Activated CD4-positive, alpha-beta T cell treated with anti-CD3 and anti-CD28 coated beads for 36 hours (primary cell): Measurements from ENCODE around the gene SUV39H2. TPM values are rescaled to one million over a fixed set of nuclear protein-coding genes. Genes with fewer than 3 reads are reported as not detected.
A peak's percentile ranks its signal among the peaks of the same experiment; 100 is the strongest.
"Not testable (repeated sequence)": the region's sequence is repeated elsewhere in the genome, so short reads cannot be mapped to it uniquely, and the experiment has no call there.

ENCODE experiments used
- ATAC-seq: fragments of 200-7000 bp; cut with Tn5 transposase; one replicate; pipeline ENCODE4 v1.10.0; 2021; ENCODE audit warnings: mild to moderate bottlenecking, moderate library complexity
- CTCF ChIA-PET: fragments of 350-600 bp; sonication (Branson Sonifier 250); formaldehyde crosslinking; loops from one replicate; lab custom pipeline; 2021; ENCODE audit warnings: antibody characterized with exemption; lab: Charles Lee
- POLR2A ChIA-PET: fragments of 350-600 bp; sonication (Branson Sonifier 250); formaldehyde crosslinking; loops from one replicate; lab custom pipeline; 2021; ENCODE audit warnings: antibody characterized with exemption, inconsistent platforms; lab: Charles Lee
- DNase-seq: peaks from one replicate; pipeline ENCODE4 v3.0.0-alpha.2; 2020
- H3K27ac Mint-ChIP-seq: one replicate; pipeline ENCODE4 v1.8.0; 2021; ENCODE audit warnings: mixed read lengths
- H3K27me3 Mint-ChIP-seq: one replicate; pipeline ENCODE4 v1.8.0; 2021; ENCODE audit warnings: mixed read lengths
- H3K36me3 Mint-ChIP-seq: one replicate; pipeline ENCODE4 v1.8.0; 2021; ENCODE audit warnings: low read depth, mixed read lengths
- H3K4me1 Mint-ChIP-seq: one replicate; pipeline ENCODE4 v1.8.0; 2021; ENCODE audit warnings: mixed read lengths
- H3K4me3 Mint-ChIP-seq: one replicate; pipeline ENCODE4 v1.8.0; 2021; ENCODE audit warnings: mild to moderate bottlenecking, moderate library complexity, mixed read lengths
- H3K9me3 Mint-ChIP-seq: one replicate; pipeline ENCODE4 v1.8.0; 2021; ENCODE audit warnings: low read depth, mixed read lengths
- intact Hi-C, 2 experiments: fragments of 100-400 bp; cut with DNase I in 1 of 2; cut with micrococcal nuclease in 1 of 2; formaldehyde crosslinking; loops; one replicate each; pipeline versions ENCODE4 v1.14.2 to v1.15.1; 2022 to 2024; cut with DNase I, micrococcal nuclease
- total RNA-seq, 2 experiments: library from RNA; stranded (reverse); gene quantifications; one replicate each; pipeline ENCODE4 v1.2.3, GENCODE V29; 2021

Gene SUV39H2
- total RNA-seq, 2 experiments from 2014 or later, result 42.9 to 51.5 TPM

DNA sequence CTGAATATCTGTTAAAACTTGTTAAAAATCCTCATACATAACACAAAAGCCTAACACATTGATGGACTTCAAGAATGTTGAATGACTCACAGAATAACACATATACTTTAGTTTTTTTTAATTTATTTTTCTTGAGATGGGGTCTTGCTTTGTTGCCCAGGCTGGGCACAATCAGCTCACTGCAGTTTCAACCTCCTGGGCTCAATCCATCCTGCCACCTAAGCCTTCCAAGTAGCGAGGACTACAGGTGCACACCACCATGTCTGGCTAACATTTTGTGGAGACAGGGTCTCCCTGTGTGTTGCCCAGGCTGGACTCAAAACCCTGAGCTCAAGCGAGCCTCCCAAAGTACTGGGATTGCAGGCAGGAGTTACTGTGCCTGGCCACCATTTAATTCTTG, 28.1 kb downstream of the SUV39H2 start:
- no peaks in the 10 kb centered on the region for H3K27me3 Mint-ChIP-seq
- peaks cover 17% of the 10 kb centered on the region for H3K4me1 Mint-ChIP-seq
- DNase-seq, result no peak
- CTCF ChIA-PET, result no interaction called here
- POLR2A ChIA-PET, result no interaction called here
- H3K27ac Mint-ChIP-seq, result no peak overlapping the region
- H3K4me3 Mint-ChIP-seq, result no peak overlapping the region
- intact Hi-C loops, result no loop called here
- peaks cover 6% of the 10 kb centered on the region for H3K9me3 Mint-ChIP-seq
- no peak for ATAC-seq
- H3K36me3 Mint-ChIP-seq, result peaks cover 65% of the 10 kb centered on the region

DNA sequence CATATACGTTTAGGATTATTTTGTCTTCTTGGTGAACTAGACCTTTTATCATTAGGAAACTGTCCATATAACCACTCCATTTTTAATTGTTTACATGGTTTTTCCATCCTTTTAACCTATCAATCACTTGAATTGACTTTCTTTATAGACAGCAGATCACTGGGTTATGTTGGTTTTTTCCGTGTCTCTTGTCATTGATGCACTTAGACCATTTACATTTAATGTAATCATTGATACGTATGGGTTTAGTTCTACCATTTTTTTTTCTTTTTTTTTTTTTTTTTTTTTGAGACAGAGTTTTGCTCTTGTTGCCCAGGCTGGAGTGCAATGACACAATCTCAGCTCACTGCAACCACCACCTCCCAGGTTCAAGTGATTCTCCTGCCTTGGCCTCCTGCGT, 28.9 kb downstream of the SUV39H2 start:
- intact Hi-C loops, H3K9me3 Mint-ChIP-seq, POLR2A ChIA-PET, DNase-seq, CTCF ChIA-PET, H3K27me3 Mint-ChIP-seq, ATAC-seq, H3K4me3 Mint-ChIP-seq, H3K27ac Mint-ChIP-seq: not testable (repeated sequence)
- H3K4me1 Mint-ChIP-seq, result peaks cover 17% of the 10 kb centered on the region
- peaks cover 70% of the 10 kb centered on the region for H3K36me3 Mint-ChIP-seq

DNA sequence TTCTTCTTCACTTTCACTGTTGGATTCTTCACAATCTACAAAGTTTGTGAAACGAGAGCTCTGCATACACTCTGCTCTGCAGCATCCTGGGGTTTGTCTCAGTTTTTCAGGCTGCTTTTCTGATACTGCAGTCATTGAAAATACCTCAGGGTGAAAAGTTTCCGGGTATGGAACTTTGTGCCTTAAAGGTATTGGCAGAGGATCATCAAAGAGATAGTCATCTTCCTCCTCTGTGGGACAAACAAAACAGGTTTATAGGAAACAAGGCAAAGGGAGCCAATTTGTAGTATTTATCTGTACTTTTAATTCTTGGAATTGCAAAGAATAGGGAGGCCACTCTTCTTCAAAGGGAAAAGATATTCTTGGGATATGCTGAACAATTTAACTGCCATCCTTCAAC, 30.4 kb downstream of the SUV39H2 start:
- no peak overlapping the region for H3K4me3 Mint-ChIP-seq
- peaks cover 6% of the 10 kb centered on the region for H3K9me3 Mint-ChIP-seq
- no peak overlapping the region for H3K27ac Mint-ChIP-seq
- peaks cover 17% of the 10 kb centered on the region for H3K4me1 Mint-ChIP-seq
- CTCF ChIA-PET, result interaction anchor here (0.9 to 1.8 kb wide), 2 partner anchors 27 to 41 kb away, joined by 3 to 5 read pairs; no protein-coding TSS in a partner anchor
- no peaks in the 10 kb centered on the region for H3K27me3 Mint-ChIP-seq
- peaks cover 80% of the 10 kb centered on the region for H3K36me3 Mint-ChIP-seq
- no peak for ATAC-seq
- intact Hi-C loops, result no loop called here
- DNase-seq, result no peak
- POLR2A ChIA-PET, result no interaction called here

DNA sequence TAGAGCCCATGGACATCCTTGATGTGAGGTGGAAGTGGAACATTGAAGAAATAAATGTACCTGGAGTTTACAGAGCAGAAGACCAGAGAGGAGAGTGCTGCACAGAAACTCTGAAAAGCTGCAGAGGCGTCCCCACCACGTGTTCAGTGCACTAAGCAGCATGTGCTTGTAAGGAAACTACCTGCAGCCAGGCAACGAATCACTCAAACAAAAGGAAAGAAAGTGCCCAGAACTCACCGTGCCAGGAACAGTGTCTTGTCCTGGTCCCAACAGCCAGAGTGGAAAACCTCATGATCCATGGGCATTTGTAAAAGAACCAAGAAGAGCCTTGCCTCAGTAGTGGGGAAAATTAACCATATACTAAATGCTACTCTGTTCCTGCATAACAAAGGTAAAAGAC, 32.3 kb downstream of the SUV39H2 start:
- ATAC-seq, result no peak
- intact Hi-C loops, result no loop called here

DNA sequence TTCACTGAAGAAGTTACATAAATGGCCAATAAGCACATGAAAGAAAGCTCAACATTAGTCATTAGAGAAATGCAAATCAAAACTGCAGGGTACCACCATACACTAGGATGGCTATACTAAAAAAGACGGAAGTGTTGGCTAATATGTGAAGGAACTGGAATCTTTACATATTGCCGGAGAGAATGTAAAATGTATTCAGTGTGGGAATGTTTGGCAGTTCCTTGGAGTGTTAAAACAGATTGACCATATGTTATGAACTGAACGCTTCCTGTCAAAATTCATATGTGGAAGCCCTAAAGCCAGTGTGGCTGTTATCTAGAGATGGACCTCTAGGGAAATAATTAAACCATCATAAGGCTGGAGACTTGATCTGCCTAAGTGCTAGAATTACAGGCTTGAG, 33.1 kb downstream of the SUV39H2 start:
- DNase-seq, result no peak
- peaks cover 24% of the 10 kb centered on the region for H3K4me1 Mint-ChIP-seq
- ChIA-PET CTCF (no interaction called here), POLR2A (no interaction called here)
- no peaks in the 10 kb centered on the region for H3K27me3 Mint-ChIP-seq
- no peak overlapping the region for H3K27ac Mint-ChIP-seq
- no peak for ATAC-seq
- no peak overlapping the region for H3K4me3 Mint-ChIP-seq
- intact Hi-C loops, result no loop called here
- H3K9me3 Mint-ChIP-seq, result peaks cover 12% of the 10 kb centered on the region
- peaks cover 88% of the 10 kb centered on the region for H3K36me3 Mint-ChIP-seq

More for the DNA sequence above, 32.3 kb downstream of the SUV39H2 start:
- Mint-ChIP-seq H3K27me3 (no peaks in the 10 kb centered on the region), H3K4me3 (no peak overlapping the region), H3K27ac (peak overlapping the region; percentile 28), H3K36me3 (peaks cover 84% of the 10 kb centered on the region), H3K4me1 (peaks cover 23% of the 10 kb centered on the region), H3K9me3 (peaks cover 8% of the 10 kb centered on the region)
- CTCF ChIA-PET, result interaction anchor here (0.7 to 1.0 kb wide), 2 partner anchors 15 to 37 kb away, joined by 3 read pairs; no protein-coding TSS in a partner anchor
- no peak for DNase-seq
- POLR2A ChIA-PET, result no interaction called here

DNA sequence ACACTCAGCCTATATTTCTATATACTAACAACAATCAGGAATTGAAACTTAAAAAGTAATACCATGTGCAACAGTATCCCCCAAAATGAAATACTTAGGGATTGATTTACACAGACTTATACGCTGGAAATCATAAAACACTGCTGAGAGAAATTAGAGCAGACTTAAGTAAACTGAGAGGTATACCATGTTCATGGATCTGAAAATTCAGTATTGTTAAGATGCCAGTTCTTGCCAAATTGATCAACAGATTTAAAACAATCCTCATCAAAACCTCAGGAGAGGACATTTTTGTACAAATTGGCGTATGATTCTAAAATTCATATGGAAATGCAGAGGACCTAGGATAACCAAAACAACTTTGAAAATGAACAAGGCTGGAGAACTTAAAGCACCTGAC, 37.9 kb downstream of the SUV39H2 start:
- peaks cover 89% of the 10 kb centered on the region for H3K36me3 Mint-ChIP-seq
- no peak for ATAC-seq

DNA sequence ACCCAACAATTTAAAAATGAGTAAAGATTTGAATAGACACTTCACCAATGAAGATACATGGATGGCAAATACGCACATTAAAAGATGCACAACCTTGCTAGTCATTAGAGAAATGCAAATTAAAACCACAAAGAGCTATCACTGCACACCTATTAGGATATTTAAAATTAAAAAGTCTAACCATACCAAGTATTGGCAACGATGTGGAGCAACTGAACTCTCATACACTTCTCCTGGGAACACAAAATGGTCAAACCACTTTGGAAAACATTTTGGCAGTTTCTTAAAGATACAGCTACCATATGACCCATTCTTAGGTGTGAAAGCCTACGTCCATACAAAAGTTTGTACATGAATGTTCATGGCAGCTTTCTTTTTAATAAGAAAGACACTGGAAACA, 39.2 kb downstream of the SUV39H2 start:
- ChIA-PET POLR2A (interaction anchor here (0.6 kb wide), 2 partner anchors 90 to 187 kb away, joined by 4 to 5 read pairs; no protein-coding TSS in a partner anchor), CTCF (interaction anchor here (0.6 to 1.3 kb wide), 3 partner anchors 12 to 133 kb away, joined by 4 read pairs; no protein-coding TSS in a partner anchor)
- H3K4me3 Mint-ChIP-seq, result no peak overlapping the region
- no peak for ATAC-seq
- intact Hi-C loops, result no loop called here
- H3K9me3 Mint-ChIP-seq, result peaks cover 13% of the 10 kb centered on the region
- peaks cover 14% of the 10 kb centered on the region for H3K4me1 Mint-ChIP-seq
- no peak for DNase-seq
- H3K27me3 Mint-ChIP-seq, result no peaks in the 10 kb centered on the region
- peaks cover 92% of the 10 kb centered on the region for H3K36me3 Mint-ChIP-seq
- H3K27ac Mint-ChIP-seq, result no peak overlapping the region

More for the DNA sequence above, 37.9 kb downstream of the SUV39H2 start:
- ChIA-PET CTCF (no interaction called here), POLR2A (no interaction called here)
- intact Hi-C loops, result no loop called here
- no peaks in the 10 kb centered on the region for H3K27me3 Mint-ChIP-seq
- peaks cover 14% of the 10 kb centered on the region for H3K4me1 Mint-ChIP-seq
- H3K9me3 Mint-ChIP-seq, result peaks cover 13% of the 10 kb centered on the region
- no peak overlapping the region for H3K27ac Mint-ChIP-seq
- no peak overlapping the region for H3K4me3 Mint-ChIP-seq
- DNase-seq, result no peak

DNA sequence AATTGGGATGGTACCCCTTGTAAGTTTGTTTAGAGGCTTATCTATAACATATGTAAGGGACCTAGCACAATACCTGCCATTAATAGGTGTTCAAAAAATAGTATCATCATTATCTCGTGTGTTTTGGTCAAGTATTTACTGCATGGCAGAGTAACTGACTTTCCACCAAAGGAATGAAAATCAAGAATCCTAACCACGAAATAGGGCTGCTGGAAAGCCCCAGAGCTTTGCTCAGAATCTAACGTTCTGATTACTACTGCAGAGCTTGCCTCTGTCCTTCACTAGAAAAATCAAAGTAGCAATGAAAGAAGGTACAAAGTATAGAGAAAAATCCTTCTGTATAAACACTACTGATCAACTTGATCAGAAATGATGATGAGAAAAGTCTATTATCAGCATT, 40.3 kb downstream of the SUV39H2 start:
- Mint-ChIP-seq H3K27ac (no peak overlapping the region), H3K36me3 (peaks cover 89% of the 10 kb centered on the region), H3K9me3 (peaks cover 13% of the 10 kb centered on the region), H3K27me3 (no peaks in the 10 kb centered on the region), H3K4me3 (no peak overlapping the region), H3K4me1 (peaks cover 14% of the 10 kb centered on the region)
- ChIA-PET CTCF (interaction anchor here (1.1 kb wide), 1 partner anchor 38 kb away, joined by 4 read pairs; no protein-coding TSS in a partner anchor), POLR2A (interaction anchor here (0.6 kb wide), 1 partner anchor 35 kb away, joined by 3 read pairs; the partner anchor contains the start of gene DCLRE1C)
- ATAC-seq (no peak), DNase-seq (no peak)
- intact Hi-C loops, result no loop called here

DNA sequence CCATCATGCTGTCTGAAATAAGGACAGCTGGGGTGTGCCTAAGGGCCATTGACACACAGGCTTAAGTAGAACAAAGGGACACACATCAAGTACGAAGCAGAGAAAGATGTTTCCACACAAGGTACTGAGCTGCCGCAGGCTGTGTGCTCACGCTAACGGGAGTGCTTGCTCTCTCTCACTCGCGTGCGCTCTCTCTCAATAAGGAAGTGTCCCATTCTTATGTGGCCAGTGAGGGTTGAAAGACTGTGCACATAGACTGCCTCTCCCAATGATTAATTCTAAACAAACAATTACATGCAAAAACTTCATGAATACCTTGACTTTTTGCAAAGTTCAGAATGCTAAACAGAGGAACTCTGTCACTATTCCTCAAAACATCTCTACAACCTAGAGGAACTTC, 45.3 kb downstream of the SUV39H2 start:
- CTCF ChIA-PET, result no interaction called here
- POLR2A ChIA-PET, result no interaction called here
- no peak for ATAC-seq
- DNase-seq, result no peak
- intact Hi-C loops, result no loop called here
- Mint-ChIP-seq H3K36me3 (peaks cover 74% of the 10 kb centered on the region), H3K4me3 (no peak overlapping the region), H3K9me3 (no peaks in the 10 kb centered on the region), H3K27me3 (no peaks in the 10 kb centered on the region), H3K27ac (no peak overlapping the region), H3K4me1 (no peaks in the 10 kb centered on the region)

DNA sequence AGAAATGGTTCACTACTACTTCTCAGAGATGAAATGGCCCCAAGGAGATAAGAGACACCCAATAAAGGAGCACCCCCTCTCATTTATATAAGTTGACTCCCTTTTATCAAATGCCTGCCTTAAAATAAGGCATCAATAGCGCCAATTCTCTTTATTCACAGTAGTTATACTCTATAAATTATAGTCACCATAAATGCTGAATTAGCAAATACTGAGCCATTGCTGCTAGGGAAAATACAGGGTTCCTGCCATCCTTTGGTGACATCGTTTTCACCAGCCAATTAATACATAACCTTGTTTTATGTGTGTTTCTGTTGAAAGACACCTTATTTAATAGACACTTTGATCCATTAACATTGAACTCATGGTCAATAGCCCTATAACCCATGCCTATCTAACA, 46.6 kb downstream of the SUV39H2 start:
- H3K36me3 Mint-ChIP-seq, result peaks cover 61% of the 10 kb centered on the region
- POLR2A ChIA-PET, result no interaction called here
- CTCF ChIA-PET, result interaction anchor here (0.7 kb wide), 1 partner anchor 133 kb away, joined by 3 read pairs; no protein-coding TSS in a partner anchor

DNA sequence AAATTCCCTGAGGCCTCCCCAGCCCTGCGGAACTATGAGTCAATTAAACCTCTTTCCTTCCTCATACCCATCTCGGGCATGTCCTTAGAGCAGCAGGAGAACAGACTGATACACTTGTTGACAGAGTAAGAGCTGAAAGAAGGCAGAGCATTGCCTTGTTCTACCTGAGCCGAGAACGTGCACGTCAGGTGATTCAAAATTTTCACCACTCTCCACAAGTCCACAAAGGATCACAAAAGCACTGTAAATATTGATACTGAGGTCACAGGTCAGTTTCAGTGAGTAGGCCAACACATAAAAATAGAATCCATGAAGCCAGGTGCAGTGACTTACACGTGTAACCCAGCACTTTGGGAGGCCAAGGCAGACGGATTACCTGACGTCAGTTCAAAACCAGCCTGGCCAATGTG, 47.4 kb downstream of the SUV39H2 start:
- ChIA-PET CTCF (interaction anchor here (0.7 kb wide), 1 partner anchor 132 kb away, joined by 3 read pairs; no protein-coding TSS in a partner anchor), POLR2A (no interaction called here)
- Mint-ChIP-seq H3K4me3 (no peak overlapping the region), H3K36me3 (peaks cover 59% of the 10 kb centered on the region), H3K9me3 (no peaks in the 10 kb centered on the region), H3K27ac (no peak overlapping the region), H3K4me1 (no peaks in the 10 kb centered on the region), H3K27me3 (no peaks in the 10 kb centered on the region)
- no peak for DNase-seq
- no peak for ATAC-seq
- intact Hi-C loops, result no loop called here

More for the DNA sequence above, 46.6 kb downstream of the SUV39H2 start:
- Mint-ChIP-seq H3K27me3 (no peaks in the 10 kb centered on the region), H3K9me3 (no peaks in the 10 kb centered on the region), H3K4me3 (no peak overlapping the region), H3K4me1 (no peaks in the 10 kb centered on the region), H3K27ac (no peak overlapping the region)
- no peak for ATAC-seq
- DNase-seq, result no peak
- intact Hi-C loops, result no loop called here

DNA sequence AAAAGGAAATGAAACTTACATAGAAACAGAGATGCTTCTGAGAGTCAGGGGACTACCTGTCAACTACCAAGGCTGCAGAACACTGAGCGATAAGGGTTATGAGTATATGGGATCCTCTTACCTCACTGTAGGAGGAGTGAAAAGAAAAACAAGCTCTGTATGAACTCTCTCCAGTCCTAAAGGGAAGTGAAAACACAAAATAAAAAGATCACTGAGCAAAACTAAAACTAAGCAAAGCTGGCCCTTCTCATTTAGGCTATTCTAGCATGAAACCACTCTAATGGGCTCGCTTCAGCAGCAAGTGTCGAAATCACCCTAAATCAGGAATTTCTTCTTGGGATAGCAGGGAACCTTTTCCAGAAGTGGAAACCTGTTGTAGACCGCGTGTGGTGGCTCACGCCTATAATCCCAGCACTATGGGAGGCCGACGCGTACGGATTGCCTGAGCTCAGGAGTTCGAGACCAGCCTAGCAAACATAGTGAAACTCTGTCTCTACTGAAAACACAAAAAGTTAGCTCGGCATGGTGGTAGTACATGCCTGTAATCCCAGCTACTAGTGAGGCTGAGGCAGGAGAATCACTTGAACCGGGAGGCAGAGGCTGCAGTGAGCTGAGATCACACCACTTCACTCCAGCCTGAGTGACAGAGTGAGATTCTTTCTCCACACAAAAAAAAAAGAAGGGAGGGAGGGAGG, 48.2 kb downstream of the SUV39H2 start:
- POLR2A ChIA-PET, result no interaction called here
- H3K27ac Mint-ChIP-seq, result no peak overlapping the region

More for the DNA sequence above, 48.2 kb downstream of the SUV39H2 start:
- Mint-ChIP-seq H3K4me3 (no peak overlapping the region), H3K9me3 (no peaks in the 10 kb centered on the region), H3K4me1 (no peaks in the 10 kb centered on the region), H3K27me3 (no peaks in the 10 kb centered on the region), H3K36me3 (peaks cover 54% of the 10 kb centered on the region)
- intact Hi-C loops, result no loop called here
- DNase-seq (no peak), ATAC-seq (no peak)
- CTCF ChIA-PET, result interaction anchor here (0.6 kb wide), 1 partner anchor 951 kb away, joined by 3 read pairs; no protein-coding TSS in a partner anchor
